SK-N-SH (cell line): ENCODE measurements around the gene ZSWIM5. TPM values are rescaled to one million over a fixed set of nuclear protein-coding genes. Genes with fewer than 3 reads are reported as not detected.
"Not testable (repeated sequence)": the region's sequence is repeated elsewhere in the genome, so short reads cannot be mapped to it uniquely, and the experiment has no call there.

ENCODE experiments used
- CTCF ChIA-PET: fragments of 300-600, 350-600 bp; formaldehyde crosslinking; extraction: SDS; loops from one replicate; lab custom pipeline; 2021; lab: Yijun Ruan, JAX
- POLR2A ChIA-PET: fragments of 350-600 bp; sonication (Branson Sonifier 250); formaldehyde crosslinking; extraction: SDS; loops from one replicate; lab custom pipeline; 2020; ENCODE audit warnings: antibody characterized with exemption, inconsistent platforms; lab: Yijun Ruan, JAX
- DNase-seq: peaks from one replicate; pipeline ENCODE4 v3.0.0; 2012
- H2AFZ ChIP-seq: fragments of 200-600 bp; sonication (generic); 2 replicates; pipeline ENCODE4 v1.8.1; 2016; ENCODE audit warnings: antibody characterized with exemption, mild to moderate bottlenecking, low read depth
- H3F3A ChIP-seq: fragments of 200-600 bp; sonication (generic); replicated peaks from 2 replicates; pipeline ENCODE3; 2016; ENCODE audit warnings: antibody characterized with exemption, mild to moderate bottlenecking; ENCODE audit not compliant: insufficient read depth
- H3K27ac ChIP-seq, 2 experiments: fragments of 200-500 bp in 1 of 2; fragments of 200-600 bp in 1 of 2; sonication (Bioruptor generic) in 1 of 2; sonication (generic), shearing (Covaris generic) in 1 of 2; 2 replicates each; pipeline versions ENCODE4 v1.5.1 to v1.6.1; 2014 to 2016; ENCODE audit warnings: low read depth in 2 of 2, inconsistent platforms in 1 of 2, low read length in 1 of 2, mild to moderate bottlenecking in 1 of 2, mixed read lengths in 1 of 2
- H3K27me3 ChIP-seq: fragments of 200-600 bp; sonication (generic), shearing (Covaris generic); 2 replicates; pipeline ENCODE4 v1.6.1; 2016; ENCODE audit warnings: mixed run types; ENCODE audit not compliant: insufficient read depth
- H3K36me3 ChIP-seq, 2 experiments: fragments of 200-500 bp in 1 of 2; fragments of 200-600 bp in 1 of 2; sonication (Bioruptor generic) in 1 of 2; sonication (generic) in 1 of 2; replicated peaks in 1 of 2; 2 replicates each; pipeline versions ENCODE3 to v1.5.1; 2014 to 2016; ENCODE audit warnings: low read length in 1 of 2, mild to moderate bottlenecking in 1 of 2; ENCODE audit not compliant: insufficient read depth in 2 of 2, control insufficient read depth in 1 of 2
- H3K4me1 ChIP-seq, 2 experiments: fragments of 200-500 bp in 1 of 2; fragments of 200-600 bp in 1 of 2; sonication (Bioruptor generic) in 1 of 2; sonication (generic), shearing (Covaris generic) in 1 of 2; 2 replicates each; pipeline versions ENCODE4 v1.5.1 to v1.6.1; 2014 to 2016; ENCODE audit warnings: low read depth in 1 of 2, low read length in 1 of 2, mixed run types in 1 of 2; ENCODE audit not compliant: insufficient read depth in 2 of 2, control insufficient read depth in 1 of 2
- H3K4me2 ChIP-seq: fragments of 200-600 bp; sonication (generic), shearing (Covaris generic); 2 replicates; pipeline ENCODE4 v1.6.1; 2017; ENCODE audit warnings: mixed run types
- H3K4me3 ChIP-seq, 2 experiments: fragments of 200-500 bp in 1 of 2; fragments of 200-600 bp in 1 of 2; sonication (Bioruptor generic) in 1 of 2; sonication (generic), shearing (Covaris generic) in 1 of 2; 2 replicates each; pipeline versions ENCODE4 v1.5.1 to v1.8.1; 2014 to 2016; ENCODE audit warnings: low read depth in 2 of 2, inconsistent platforms in 1 of 2, low read length in 1 of 2, mild to moderate bottlenecking in 1 of 2, mixed read lengths in 1 of 2, moderate library complexity in 1 of 2
- H3K79me2 ChIP-seq: fragments of 200-600 bp; sonication (generic); 2 replicates; pipeline ENCODE4 v1.8.1; 2017; ENCODE audit warnings: mild to moderate bottlenecking; ENCODE audit not compliant: insufficient read depth
- H3K9ac ChIP-seq: fragments of 200-600 bp; sonication (generic); 2 replicates; pipeline ENCODE4 v1.6.1; 2017; ENCODE audit warnings: mixed run types
- H3K9me2 ChIP-seq: fragments of 200-600 bp; sonication (generic); 2 replicates; pipeline ENCODE4 v1.6.1; 2017; ENCODE audit warnings: mixed run types
- H3K9me3 ChIP-seq: fragments of 200-600 bp; sonication (generic); 2 replicates; pipeline ENCODE4 v1.6.1; 2017; ENCODE audit warnings: mixed run types, mild to moderate bottlenecking, moderate library complexity
- H4K20me1 ChIP-seq: fragments of 200-600 bp; sonication (generic); 2 replicates; pipeline ENCODE4 v1.6.1; 2017; ENCODE audit warnings: mild to moderate bottlenecking, mixed run types; ENCODE audit not compliant: insufficient read depth
- GABPA ChIP-seq: IDR thresholded peaks from 2 replicates; pipeline ENCODE4 v1.4.0; 2012; ENCODE audit warnings: low read depth, mild to moderate bottlenecking
- MEF2A ChIP-seq: IDR thresholded peaks from 2 replicates; pipeline ENCODE4 v1.4.0; 2012; ENCODE audit warnings: low read depth, borderline replicate concordance
- POLR2AphosphoS5 ChIP-seq: IDR thresholded peaks from 2 replicates; pipeline ENCODE4 v1.6.1; 2012; ENCODE audit warnings: low read depth, low read length
- REST ChIP-seq: IDR thresholded peaks from 2 replicates; pipeline ENCODE4 v1.6.1; 2012; ENCODE audit warnings: mild to moderate bottlenecking, low read depth, low read length, moderate library complexity
- WGBS: methylation state at CpG from one replicate; pipeline ENCODE4 v1.1.6; 2017; ENCODE audit warnings: low lambda C conversion rate; 5-methylcytosine and 5-hydroxymethylcytosine counted together
- polyA plus RNA-seq, 3 experiments: library from polyadenylated mRNA; depleted of rRNA; stranded (reverse); fragments of >200 nt; gene quantifications; 2 replicates each; pipeline ENCODE4 v1.2.3, GENCODE V29; 2012
- TF ChIP-seq, protein P1 (sequence below): IDR thresholded peaks from 2 replicates; pipeline ENCODE4 v1.4.0; 2012; ENCODE audit warnings: low read depth

ZSWIM5 gene
- polyA plus RNA-seq, 1 of the 3 experiments (the other 2 are of a cell fraction) = 0.07 TPM

DNA sequence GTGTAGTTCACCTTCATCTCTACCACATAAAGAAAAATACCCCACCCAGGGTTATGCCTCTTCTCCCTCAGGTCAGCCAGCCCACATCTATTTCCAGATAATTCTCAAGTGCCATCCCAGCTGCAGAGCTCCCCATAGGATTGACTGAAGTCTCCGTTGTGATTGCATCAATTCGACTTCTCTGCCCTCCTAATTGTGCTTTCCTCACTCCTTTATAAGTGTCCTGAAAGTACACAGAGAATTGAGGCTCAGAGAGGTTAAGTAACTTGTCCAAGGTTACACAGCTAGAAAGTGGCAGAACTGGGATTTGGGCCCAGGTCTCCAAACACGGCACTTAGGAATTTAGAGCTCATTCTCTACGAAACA is 15.0 kb downstream of the ZSWIM5 start:
- no peaks in the 10 kb centered on the region for H3K9me3 ChIP-seq
- H2AFZ ChIP-seq = no peak overlapping the region
- no peaks in the 10 kb centered on the region for H3K9me2 ChIP-seq
- H3K4me1 ChIP-seq = no peaks in the 10 kb centered on the region
- no peak for DNase-seq
- POLR2A ChIA-PET = no interaction called here
- H3F3A ChIP-seq = no peaks in the 10 kb centered on the region
- H3K27me3 ChIP-seq = no peaks in the 10 kb centered on the region
- H3K36me3 ChIP-seq = no peaks in the 10 kb centered on the region
- H4K20me1 ChIP-seq = no peaks in the 10 kb centered on the region
- H3K4me3 ChIP-seq = no peak overlapping the region
- CTCF ChIA-PET = no interaction called here
- no peak overlapping the region for H3K27ac ChIP-seq
- H3K4me2 ChIP-seq = no peak overlapping the region
- no peaks in the 10 kb centered on the region for H3K79me2 ChIP-seq
- WGBS = 32% methylated on average over 4 of the region's 4 CpGs
- H3K9ac ChIP-seq = no peak overlapping the region
- TF ChIP-seq REST (no peak), POLR2AphosphoS5 (no peak)

- H3K36me3 ChIP-seq = no peaks in the 10 kb centered on the region
- TF ChIP-seq MEF2A = no peak
- TF ChIP-seq, protein P1, sequence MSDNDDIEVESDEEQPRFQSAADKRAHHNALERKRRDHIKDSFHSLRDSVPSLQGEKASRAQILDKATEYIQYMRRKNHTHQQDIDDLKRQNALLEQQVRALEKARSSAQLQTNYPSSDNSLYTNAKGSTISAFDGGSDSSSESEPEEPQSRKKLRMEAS = no peak
- no peak for TF ChIP-seq GABPA
- H3K9me2 ChIP-seq = no peaks in the 10 kb centered on the region
- no peaks in the 10 kb centered on the region for H3K9me3 ChIP-seq
- H3K4me1 ChIP-seq = no peaks in the 10 kb centered on the region
- H4K20me1 ChIP-seq = no peaks in the 10 kb centered on the region
- H3F3A ChIP-seq = no peaks in the 10 kb centered on the region
- H3K4me2 ChIP-seq = no peak overlapping the region
- H3K27ac ChIP-seq = no peak overlapping the region
- DNase-seq = no peak
- H2AFZ ChIP-seq = no peak overlapping the region
- H3K79me2 ChIP-seq = no peaks in the 10 kb centered on the region
- H3K9ac ChIP-seq = no peak overlapping the region
- H3K27me3 ChIP-seq = no peaks in the 10 kb centered on the region
- CTCF ChIA-PET = no interaction called here
- 69% methylated on average over 2 of the region's 2 CpGs for WGBS
- no peak overlapping the region for H3K4me3 ChIP-seq
- POLR2A ChIA-PET = no interaction called here
Observed at GRCh38 chr1:45187725-45188124, 18.7 kb downstream of the ZSWIM5 start.

DNA sequence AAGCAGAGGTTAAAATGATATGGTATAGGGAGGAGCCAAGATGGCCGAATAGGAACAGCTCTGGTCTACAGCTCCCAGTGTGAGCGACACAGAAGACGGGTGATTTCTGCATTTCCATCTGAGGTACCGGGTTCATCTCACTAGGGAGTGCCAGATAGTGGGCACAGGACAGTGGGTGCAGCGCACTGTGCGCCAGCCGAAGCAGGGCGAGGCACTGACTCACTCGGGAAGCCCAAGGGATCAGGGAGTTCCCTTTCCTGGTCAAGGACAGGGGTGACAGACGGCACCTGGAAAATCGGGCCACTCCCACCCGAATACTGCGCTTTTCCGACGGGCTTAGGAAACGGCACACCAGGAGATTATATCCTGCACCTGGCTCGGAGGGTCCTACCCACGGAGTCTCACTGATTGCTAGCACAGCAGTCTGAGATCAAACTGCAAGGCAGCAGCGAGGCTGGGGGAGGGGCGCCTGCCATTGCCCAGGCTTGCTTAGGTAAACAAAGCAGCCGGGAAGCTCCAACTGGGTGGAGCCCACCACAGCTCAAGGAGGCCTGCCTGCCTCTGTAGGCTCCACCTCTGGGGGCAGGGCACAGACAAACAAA is 26.4 kb downstream of the ZSWIM5 start:
- H3F3A ChIP-seq, H4K20me1 ChIP-seq, H3K9me2 ChIP-seq, H3K79me2 ChIP-seq, CTCF ChIA-PET, H3K9me3 ChIP-seq, H3K4me2 ChIP-seq, H3K27me3 ChIP-seq, H3K27ac ChIP-seq, POLR2A ChIA-PET, H3K4me3 ChIP-seq, H3K9ac ChIP-seq, H3K36me3 ChIP-seq, DNase-seq, H3K4me1 ChIP-seq, H2AFZ ChIP-seq: not testable (repeated sequence)
- 67% methylated on average over 5 of the region's 21 CpGs for WGBS
